ENCODE results near the gene ASPN.

Gene ASPN

GRCh38 chr9:92439921-92440750 is 42.2 kb downstream of the ASPN start:
- H3K9ac ChIP-seq (ENCODE audit: low read depth, low read length, poor library complexity, severe bottlenecking) = no peak overlapping the region
- no peaks in the 10 kb centered on the region for H3F3A ChIP-seq (ENCODE audit: low read depth)
- TF ChIP-seq CTCF (conservative IDR thresholded peaks at IDR 0.05; ENCODE audit: low read length) (no peak), EZH2phosphoT487 (IDR thresholded peaks at IDR 0.05; ENCODE audit: borderline replicate concordance) (no peak)
- H3K27me3 ChIP-seq (ENCODE audit: insufficient read depth, low read length, poor library complexity, severe bottlenecking) = no peaks in the 10 kb centered on the region
- H3K4me3 ChIP-seq (ENCODE audit: low read length, poor library complexity, severe bottlenecking) = no peak overlapping the region
- no peak overlapping the region for H3K4me2 ChIP-seq (ENCODE audit: low read depth, low read length, poor library complexity, severe bottlenecking)
- H3K9me3 ChIP-seq (ENCODE audit: insufficient read depth, low read depth, low read length) = no peaks in the 10 kb centered on the region
- H2AFZ ChIP-seq (ENCODE audit: low read length) = no peak overlapping the region
- no peaks in the 10 kb centered on the region for H4K20me1 ChIP-seq (ENCODE audit: insufficient read depth, low read length, poor library complexity, severe bottlenecking)
- no peaks in the 10 kb centered on the region for H3K9me2 ChIP-seq (replicated peaks; ENCODE audit: low read depth, low read length)
- H3K79me2 ChIP-seq (ENCODE audit: insufficient read depth, low read length) = no peaks in the 10 kb centered on the region
- H3K4me1 ChIP-seq (ENCODE audit: insufficient read depth, low read length, poor library complexity, severe bottlenecking) = peaks cover 4% of the 10 kb centered on the region
- no peaks in the 10 kb centered on the region for H3K36me3 ChIP-seq (ENCODE audit: insufficient read depth, low read length)

- Histone ChIP-seq H3K4me3 (ENCODE audit: low read length, poor library complexity, severe bottlenecking) (no peak overlapping the region), H3K9ac (ENCODE audit: low read depth, low read length, poor library complexity, severe bottlenecking) (no peak overlapping the region), H4K20me1 (ENCODE audit: insufficient read depth, low read length, poor library complexity, severe bottlenecking) (no peaks in the 10 kb centered on the region), H3K4me2 (ENCODE audit: low read depth, low read length, poor library complexity, severe bottlenecking) (no peak overlapping the region), H3F3A (ENCODE audit: low read depth) (no peaks in the 10 kb centered on the region), H3K79me2 (ENCODE audit: insufficient read depth, low read length) (no peaks in the 10 kb centered on the region), H3K9me2 (replicated peaks; ENCODE audit: low read depth, low read length) (no peaks in the 10 kb centered on the region), H2AFZ (ENCODE audit: low read length) (no peak overlapping the region), H3K9me3 (ENCODE audit: insufficient read depth, low read depth, low read length) (no peaks in the 10 kb centered on the region), H3K4me1 (ENCODE audit: insufficient read depth, low read length, poor library complexity, severe bottlenecking) (peaks cover 4% of the 10 kb centered on the region), H3K27me3 (ENCODE audit: insufficient read depth, low read length, poor library complexity, severe bottlenecking) (no peaks in the 10 kb centered on the region), H3K36me3 (ENCODE audit: insufficient read depth, low read length) (no peaks in the 10 kb centered on the region)
- TF ChIP-seq EZH2phosphoT487 (IDR thresholded peaks at IDR 0.05; ENCODE audit: borderline replicate concordance) (no peak), CTCF (conservative IDR thresholded peaks at IDR 0.05; ENCODE audit: low read length) (peak; percentile 48; the same call in 1 of the 2 replicates)
Measured at GRCh38 chr9:92438900-92439526, 43.3 kb downstream of the ASPN start.

GRCh38 chr9:92435263-92435662 is 47.0 kb downstream of the ASPN start:
- Histone ChIP-seq H3K79me2 (ENCODE audit: insufficient read depth, low read length) (no peaks in the 10 kb centered on the region), H3K4me2 (ENCODE audit: low read depth, low read length, poor library complexity, severe bottlenecking) (no peak overlapping the region), H3K4me3 (ENCODE audit: low read length, poor library complexity, severe bottlenecking) (no peak overlapping the region), H2AFZ (ENCODE audit: low read length) (no peak overlapping the region), H3K36me3 (ENCODE audit: insufficient read depth, low read length) (no peaks in the 10 kb centered on the region), H3F3A (ENCODE audit: low read depth) (no peaks in the 10 kb centered on the region), H3K9me2 (replicated peaks; ENCODE audit: low read depth, low read length) (no peaks in the 10 kb centered on the region), H3K4me1 (ENCODE audit: insufficient read depth, low read length, poor library complexity, severe bottlenecking) (peaks cover 4% of the 10 kb centered on the region), H4K20me1 (ENCODE audit: insufficient read depth, low read length, poor library complexity, severe bottlenecking) (no peaks in the 10 kb centered on the region), H3K27me3 (ENCODE audit: insufficient read depth, low read length, poor library complexity, severe bottlenecking) (no peaks in the 10 kb centered on the region), H3K9me3 (ENCODE audit: insufficient read depth, low read depth, low read length) (no peaks in the 10 kb centered on the region), H3K9ac (ENCODE audit: low read depth, low read length, poor library complexity, severe bottlenecking) (no peak overlapping the region)
- no peak for TF ChIP-seq CTCF (conservative IDR thresholded peaks at IDR 0.05; ENCODE audit: low read length)
- TF ChIP-seq EZH2phosphoT487 (IDR thresholded peaks at IDR 0.05; ENCODE audit: borderline replicate concordance) = no peak

Measured in Loucy (cell line).